H1 (cell line): ENCODE measurements around the gene TRIM45. TPM values are rescaled to one million over a fixed set of nuclear protein-coding genes. Genes with fewer than 3 reads are reported as not detected.

Experiments used
- CTCF ChIA-PET: fragments of 300-600 bp; sonication (Branson Sonifier 250); formaldehyde crosslinking; loops from one replicate; lab custom pipeline; 2021; ENCODE audit not compliant: partially characterized antibody; lab: Charles Lee
- POLR2A ChIA-PET: fragments of 300-600 bp; sonication (Branson Sonifier 250); formaldehyde crosslinking; loops from one replicate; lab custom pipeline; 2021; ENCODE audit warnings: inconsistent platforms; ENCODE audit not compliant: partially characterized antibody; lab: Charles Lee
- DNase-seq, 2 experiments: peaks; one replicate each; pipeline versions ENCODE4 v3.0.0 to v3.0.0-alpha.2; 2010 to 2022; ENCODE audit warnings: low spot score in 2 of 2, low read depth in 1 of 2, mixed read lengths in 1 of 2
- FAIRE-seq: peaks from 2 replicates; lab custom pipeline; 2011; peaks lifted over from hg19 to GRCh38; lab: Jason Lieb, UNC
- H2AFZ ChIP-seq: 2 replicates; pipeline ENCODE4 v1.8.1; 2012; ENCODE audit warnings: low read length, inconsistent platforms
- H2AK5ac ChIP-seq: 2 replicates; pipeline ENCODE4 v1.6.1; 2013; ENCODE audit warnings: low read depth, low read length
- H2BK120ac ChIP-seq: replicated peaks from 2 replicates; pipeline ENCODE3; 2013; ENCODE audit warnings: low read depth, low read length, inconsistent platforms
- H2BK12ac ChIP-seq: 2 replicates; pipeline ENCODE4 v1.6.1; 2013; ENCODE audit warnings: low read depth, low read length
- H2BK15ac ChIP-seq: 2 replicates; pipeline ENCODE4 v1.6.1; 2013; ENCODE audit warnings: low read length
- H2BK20ac ChIP-seq: 2 replicates; pipeline ENCODE4 v1.6.1; 2013; ENCODE audit warnings: low read length
- H2BK5ac ChIP-seq: 2 replicates; pipeline ENCODE4 v1.6.1; 2013; ENCODE audit warnings: low read depth, low read length
- H3K14ac ChIP-seq: 2 replicates; pipeline ENCODE4 v1.6.1; 2013; ENCODE audit warnings: inconsistent platforms; ENCODE audit not compliant: insufficient read length
- H3K18ac ChIP-seq: 2 replicates; pipeline ENCODE4 v1.6.1; 2013; ENCODE audit warnings: low read length; ENCODE audit errors: extremely low read depth
- H3K23ac ChIP-seq: 2 replicates; pipeline ENCODE4 v1.6.1; 2013; ENCODE audit warnings: inconsistent platforms; ENCODE audit not compliant: insufficient read length
- H3K23me2 ChIP-seq: 2 replicates; pipeline ENCODE4 v1.6.1; 2013; ENCODE audit warnings: low read depth, low read length
- H3K27ac ChIP-seq: 2 replicates; pipeline ENCODE4 v1.6.1; 2011; ENCODE audit warnings: low read depth, low read length, inconsistent platforms
- H3K27me3 ChIP-seq, 4 experiments: replicated peaks in 1 of 4; 1 replicate in 1 of 4; 2 replicates in 3 of 4; pipeline versions ENCODE4 v1.6.1 to v1.8.1; 2011 to 2013; ENCODE audit warnings: low read length in 3 of 4, mild to moderate bottlenecking in 3 of 4, inconsistent platforms in 2 of 4, mixed read lengths in 2 of 4, moderate library complexity in 1 of 4; ENCODE audit not compliant: control insufficient read depth in 3 of 4, insufficient read depth in 3 of 4; ENCODE audit errors: extremely low read depth in 1 of 4
- H3K36me3 ChIP-seq, 4 experiments: 2 replicates each; pipeline versions ENCODE4 v1.6.1 to v1.8.1; 2011 to 2013; ENCODE audit warnings: mild to moderate bottlenecking in 4 of 4, low read length in 3 of 4, moderate library complexity in 2 of 4, control low read depth in 1 of 4, inconsistent platforms in 1 of 4; ENCODE audit not compliant: insufficient read depth in 4 of 4, control insufficient read depth in 2 of 4
- H3K4ac ChIP-seq: replicated peaks from 2 replicates; pipeline ENCODE3; 2013; ENCODE audit warnings: low read length, low read depth, mixed read lengths, inconsistent platforms; ENCODE audit not compliant: insufficient read length
- H3K4me1 ChIP-seq, 4 experiments: replicated peaks in 1 of 4; 1 replicate in 1 of 4; 2 replicates in 3 of 4; pipeline versions ENCODE4 v1.6.1 to v1.8.1; 2011 to 2013; ENCODE audit warnings: low read length in 3 of 4, inconsistent platforms in 2 of 4, mixed read lengths in 1 of 4; ENCODE audit not compliant: insufficient read depth in 4 of 4, control insufficient read depth in 3 of 4
- H3K4me2 ChIP-seq, 2 experiments: 2 replicates each; pipeline versions ENCODE4 v1.6.1 to v1.8.1; 2011 to 2013; ENCODE audit warnings: low read depth in 2 of 2, low read length in 2 of 2, control low read depth in 1 of 2, inconsistent platforms in 1 of 2, mild to moderate bottlenecking in 1 of 2; ENCODE audit not compliant: insufficient read depth in 1 of 2
- H3K4me3 ChIP-seq, 4 experiments: fragments of 200-600, 300-600 bp in 1 of 4; sonication (generic), shearing (Covaris generic), sonication (Bioruptor Twin) in 1 of 4; 2 replicates each; pipeline versions ENCODE4 v1.5.1 to v1.8.1; 2011 to 2016; ENCODE audit warnings: low read length in 4 of 4, low read depth in 3 of 4, control low read depth in 2 of 4, inconsistent platforms in 2 of 4, mild to moderate bottlenecking in 2 of 4, mixed read lengths in 1 of 4, moderate library complexity in 1 of 4; ENCODE audit not compliant: insufficient read depth in 2 of 4; ENCODE audit errors: extremely low read depth in 1 of 4
- H3K56ac ChIP-seq: replicated peaks from 2 replicates; pipeline ENCODE3; 2013; ENCODE audit warnings: low read depth, mild to moderate bottlenecking, mixed read lengths, low read length, inconsistent platforms; ENCODE audit not compliant: insufficient read length
- H3K79me1 ChIP-seq: 2 replicates; pipeline ENCODE4 v1.6.1; 2013; ENCODE audit warnings: low read depth, low read length, control low read depth
- H3K79me2 ChIP-seq, 2 experiments: 2 replicates each; pipeline versions ENCODE4 v1.6.1 to v1.8.1; 2012 to 2013; ENCODE audit warnings: low read length in 2 of 2, mild to moderate bottlenecking in 2 of 2, inconsistent platforms in 1 of 2; ENCODE audit not compliant: insufficient read depth in 2 of 2, control insufficient read depth in 1 of 2
- H3K9ac ChIP-seq, 4 experiments: replicated peaks in 1 of 4; 1 replicate in 1 of 4; 2 replicates in 3 of 4; pipeline versions ENCODE4 v1.6.1 to v1.8.1; 2011 to 2013; ENCODE audit warnings: low read depth in 3 of 4, low read length in 3 of 4, control low read depth in 2 of 4, mild to moderate bottlenecking in 2 of 4, moderate library complexity in 2 of 4, inconsistent platforms in 1 of 4; ENCODE audit errors: extremely low read depth in 1 of 4
- H3K9me3 ChIP-seq, 2 experiments: 2 replicates each; pipeline versions ENCODE4 v1.6.1 to v1.8.1; 2012 to 2013; ENCODE audit warnings: mild to moderate bottlenecking in 2 of 2, moderate library complexity in 2 of 2, control low read depth in 1 of 2, inconsistent platforms in 1 of 2, low read depth in 1 of 2, low read length in 1 of 2, mixed read lengths in 1 of 2; ENCODE audit not compliant: insufficient read depth in 2 of 2
- H4K20me1 ChIP-seq, 2 experiments: replicated peaks in 1 of 2; 2 replicates each; pipeline versions ENCODE3 to v1.8.1; 2011 to 2013; ENCODE audit warnings: inconsistent platforms in 2 of 2, low read length in 2 of 2, mild to moderate bottlenecking in 1 of 2; ENCODE audit not compliant: insufficient read depth in 2 of 2, control insufficient read depth in 1 of 2
- H4K5ac ChIP-seq: 2 replicates; pipeline ENCODE4 v1.6.1; 2013; ENCODE audit warnings: low read length, low read depth, mixed read lengths, inconsistent platforms; ENCODE audit not compliant: insufficient read length
- H4K8ac ChIP-seq: 2 replicates; pipeline ENCODE4 v1.8.0; 2013; ENCODE audit warnings: mild to moderate bottlenecking, moderate library complexity, low read length, inconsistent platforms; ENCODE audit not compliant: insufficient read depth; ENCODE audit errors: extremely low read depth
- H4K91ac ChIP-seq: replicated peaks from 2 replicates; pipeline ENCODE3; 2013; ENCODE audit warnings: low read length, mixed read lengths, inconsistent platforms; ENCODE audit not compliant: insufficient read length
- CEBPB ChIP-seq: IDR thresholded peaks from 2 replicates; pipeline ENCODE4 v1.6.1; 2012; ENCODE audit warnings: low read depth, low read length
- CHD2 ChIP-seq: IDR thresholded peaks from 2 replicates; pipeline ENCODE4 v1.6.1; 2012; ENCODE audit warnings: low read length, improper control_type of control experiment
- EZH2 ChIP-seq: fragments of 200-600 bp; sonication (generic); IDR thresholded peaks from 2 replicates; pipeline ENCODE4 v1.7.1; 2012; ENCODE audit warnings: low read depth, mild to moderate bottlenecking, moderate library complexity, low read length, inconsistent platforms; ENCODE audit not compliant: severe bottlenecking
- FOSL1 ChIP-seq: IDR thresholded peaks from 2 replicates; pipeline ENCODE4 v1.6.1; 2011; ENCODE audit warnings: mild to moderate bottlenecking, low read depth, low read length, moderate library complexity; ENCODE audit not compliant: insufficient read depth
- HDAC6 ChIP-seq: IDR thresholded peaks from one replicate; pipeline ENCODE4 v1.7.1; 2012; ENCODE audit warnings: low read depth, mild to moderate bottlenecking, inconsistent platforms, low read length, moderate library complexity
- JUND ChIP-seq: IDR thresholded peaks from 2 replicates; pipeline ENCODE4 v1.6.1; 2011; ENCODE audit warnings: mild to moderate bottlenecking, improper control_type of control experiment, low read length
- POLR2A ChIP-seq, 2 experiments: IDR thresholded peaks; 1 replicate in 1 of 2; 2 replicates in 1 of 2; pipeline ENCODE4 v1.6.1; 2011; ENCODE audit warnings: low read depth in 2 of 2, low read length in 2 of 2, mild to moderate bottlenecking in 2 of 2; ENCODE audit errors: control extremely low read depth in 1 of 2
- WGBS, 2 experiments: shearing (Covaris generic) in 1 of 2; methylation state at CpG; one replicate each; pipeline versions ENCODE4 v1.1.6 to v1.1.7; 2013 to 2015; ENCODE audit warnings: low lambda C conversion rate in 2 of 2, mixed read lengths in 2 of 2, inconsistent platforms in 1 of 2, low coverage in 1 of 2, missing lambda C conversion rate in 1 of 2; ENCODE audit not compliant: insufficient replicate concordance in 2 of 2, insufficient coverage in 1 of 2, insufficient read length in 1 of 2; ENCODE audit errors: extremely low coverage in 1 of 2, missing lambda C conversion rate in 1 of 2; 5-methylcytosine and 5-hydroxymethylcytosine counted together
- polyA plus RNA-seq, 7 experiments: library from polyadenylated mRNA; depleted of rRNA in 3 of 7; stranded (reverse) in 5 of 7; unstranded in 2 of 7; fragments of >200 nt in 5 of 7; fragments of 200-250 nt in 2 of 7; gene quantifications; 1 replicate in 5 of 7; 2 replicates in 1 of 7; 4 replicates in 1 of 7; pipeline versions ENCODE4 v1.2.1 to v1.2.3, GENCODE V29; 2011 to 2013; ENCODE audit warnings: missing spikeins in 2 of 7, mixed read lengths in 2 of 7
- total RNA-seq: library from RNA; stranded (reverse); fragmentation: NEBNext Ultra II Directional; extraction: Animal tissue kit (Norgen Biotek cat#: 25700); gene quantifications from 2 replicates; pipeline ENCODE4 v1.2.1, GENCODE V29; 2021
- TF ChIP-seq, protein P1 (sequence below): IDR thresholded peaks from 2 replicates; pipeline ENCODE4 v1.6.1; 2012; ENCODE audit warnings: low read length, inconsistent platforms

TRIM45 gene
- total and polyA plus RNA-seq, 2 of the 8 experiments (the other 6 are each of a cell fraction or from before 2014, with no cell fraction given): 13.7 to 16.7 TPM

DNA sequence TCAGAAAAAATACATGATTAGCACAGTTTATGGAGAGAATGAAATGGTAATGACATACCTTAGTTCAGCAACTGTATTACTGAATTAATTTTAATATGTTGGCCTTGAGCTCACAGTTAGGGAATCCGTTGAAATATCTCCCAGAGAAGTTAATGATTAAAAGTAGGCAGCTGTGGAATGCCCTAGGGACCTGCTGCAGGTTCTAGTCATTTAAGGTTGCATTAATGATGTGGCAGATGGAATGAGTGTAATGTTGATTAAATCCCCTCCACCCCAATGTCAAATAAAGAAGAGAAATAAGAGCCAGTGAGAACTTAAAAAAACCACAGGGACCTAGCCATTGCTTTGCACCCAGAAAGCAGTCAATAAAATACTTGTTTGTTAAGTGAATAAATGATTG, 40.3 kb upstream of the TRIM45 start:
- ChIA-PET POLR2A (no interaction called here), CTCF (interaction anchor here (0.6 to 2.6 kb wide), 4 partner anchors 11 to 123 kb away, joined by 3 to 14 read pairs (median 7); no protein-coding TSS in a partner anchor)
- Histone ChIP-seq H3K23me2 (no peaks in the 10 kb centered on the region), H2AK5ac (no peak overlapping the region), H3K4ac (no peak overlapping the region), H2BK12ac (no peak overlapping the region), H3K56ac (no peak overlapping the region), H3K27ac (no peak overlapping the region), H2BK5ac (no peak overlapping the region), H3K27me3 (no peaks in the 10 kb centered on the region), H3K79me1 (no peaks in the 10 kb centered on the region), H3K79me2 (no peaks in the 10 kb centered on the region), H3K4me1 (peaks cover 0 to 4% (median 2%) of the 10 kb centered on the region in 4 experiments; a peak in 2 of 7 replicates), H2BK20ac (no peak overlapping the region), H4K20me1 (no peaks in the 10 kb centered on the region), H3K23ac (no peak overlapping the region), H3K4me2 (no peak overlapping the region), H3K9me3 (no peaks in the 10 kb centered on the region), H4K5ac (no peak overlapping the region), H3K4me3 (no peak overlapping the region), H3K18ac (no peak overlapping the region), H2BK15ac (no peak overlapping the region), H4K91ac (no peak overlapping the region), H2BK120ac (no peak overlapping the region), H3K14ac (no peak overlapping the region), H3K36me3 (no peaks in the 10 kb centered on the region), H3K9ac (no peak overlapping the region), H2AFZ (no peak overlapping the region), H4K8ac (no peak overlapping the region)
- FAIRE-seq: no peak
- DNase-seq: no peak
- 87% methylated on average over 1 of the region's 1 CpG; no CpG with 5 or more reads in 1 of the 2 experiments for WGBS, 2 experiments
- TF ChIP-seq CEBPB (no peak), HDAC6 (no peak), JUND (no peak), POLR2A (IDR thresholded peaks at IDR 0.05; ENCODE audit: control extremely low read depth in 1 of 2, low read depth in 2 of 2, low read length in 2 of 2) (no peak), FOSL1 (no peak), CHD2 (no peak), EZH2 (no peak)
- TF ChIP-seq, protein P1, sequence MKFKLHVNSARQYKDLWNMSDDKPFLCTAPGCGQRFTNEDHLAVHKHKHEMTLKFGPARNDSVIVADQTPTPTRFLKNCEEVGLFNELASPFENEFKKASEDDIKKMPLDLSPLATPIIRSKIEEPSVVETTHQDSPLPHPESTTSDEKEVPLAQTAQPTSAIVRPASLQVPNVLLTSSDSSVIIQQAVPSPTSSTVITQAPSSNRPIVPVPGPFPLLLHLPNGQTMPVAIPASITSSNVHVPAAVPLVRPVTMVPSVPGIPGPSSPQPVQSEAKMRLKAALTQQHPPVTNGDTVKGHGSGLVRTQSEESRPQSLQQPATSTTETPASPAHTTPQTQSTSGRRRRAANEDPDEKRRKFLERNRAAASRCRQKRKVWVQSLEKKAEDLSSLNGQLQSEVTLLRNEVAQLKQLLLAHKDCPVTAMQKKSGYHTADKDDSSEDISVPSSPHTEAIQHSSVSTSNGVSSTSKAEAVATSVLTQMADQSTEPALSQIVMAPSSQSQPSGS: no peak
